ENCODE measurements around the gene RALB.

DNA sequence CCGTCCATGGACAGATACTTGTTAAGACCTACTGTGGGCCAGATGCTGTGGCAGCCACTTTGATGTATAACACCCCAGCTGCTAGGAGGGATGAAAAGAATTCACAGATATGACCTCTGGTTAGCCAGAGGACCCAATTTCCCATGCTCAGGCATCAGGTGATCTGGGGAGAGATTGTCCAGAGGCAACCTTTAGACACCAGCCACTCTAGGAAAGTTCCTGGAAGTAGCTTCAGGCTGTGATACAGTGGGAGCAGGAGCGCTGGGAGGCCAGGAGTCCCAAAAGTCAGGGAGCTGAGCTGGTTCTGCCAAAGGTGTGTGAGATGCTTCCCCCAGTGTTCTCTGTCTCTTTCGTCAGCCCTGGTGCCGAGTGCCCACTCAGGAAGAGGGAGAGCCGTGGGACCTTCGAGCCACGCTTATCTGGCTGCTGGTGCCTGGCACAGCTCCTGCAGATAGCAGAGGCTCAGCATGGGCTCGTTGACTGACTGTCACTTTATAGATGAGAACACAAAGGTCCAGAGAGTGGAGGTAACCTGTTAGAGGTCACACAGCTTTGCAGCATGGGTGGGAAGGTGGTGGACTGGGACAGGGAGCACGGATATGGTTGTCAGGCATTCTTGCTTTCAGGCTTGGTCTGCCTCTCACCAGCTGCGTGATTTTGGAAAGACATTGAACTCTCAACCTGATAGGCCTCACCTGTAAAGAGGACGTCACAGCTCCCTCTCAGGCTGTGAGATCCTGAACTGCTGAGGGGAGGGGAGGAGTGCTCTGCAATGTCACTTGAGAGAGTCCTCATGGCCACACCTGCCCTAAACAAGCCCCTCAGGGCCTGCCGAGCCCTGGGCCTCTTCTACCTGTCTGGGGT is 7.8 kb upstream of the RALB start:
- TF ChIP-seq, protein P1, sequence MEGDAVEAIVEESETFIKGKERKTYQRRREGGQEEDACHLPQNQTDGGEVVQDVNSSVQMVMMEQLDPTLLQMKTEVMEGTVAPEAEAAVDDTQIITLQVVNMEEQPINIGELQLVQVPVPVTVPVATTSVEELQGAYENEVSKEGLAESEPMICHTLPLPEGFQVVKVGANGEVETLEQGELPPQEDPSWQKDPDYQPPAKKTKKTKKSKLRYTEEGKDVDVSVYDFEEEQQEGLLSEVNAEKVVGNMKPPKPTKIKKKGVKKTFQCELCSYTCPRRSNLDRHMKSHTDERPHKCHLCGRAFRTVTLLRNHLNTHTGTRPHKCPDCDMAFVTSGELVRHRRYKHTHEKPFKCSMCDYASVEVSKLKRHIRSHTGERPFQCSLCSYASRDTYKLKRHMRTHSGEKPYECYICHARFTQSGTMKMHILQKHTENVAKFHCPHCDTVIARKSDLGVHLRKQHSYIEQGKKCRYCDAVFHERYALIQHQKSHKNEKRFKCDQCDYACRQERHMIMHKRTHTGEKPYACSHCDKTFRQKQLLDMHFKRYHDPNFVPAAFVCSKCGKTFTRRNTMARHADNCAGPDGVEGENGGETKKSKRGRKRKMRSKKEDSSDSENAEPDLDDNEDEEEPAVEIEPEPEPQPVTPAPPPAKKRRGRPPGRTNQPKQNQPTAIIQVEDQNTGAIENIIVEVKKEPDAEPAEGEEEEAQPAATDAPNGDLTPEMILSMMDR (IDR thresholded peaks at IDR 0.05 in 4 of 5, conservative IDR thresholded peaks at IDR 0.05 in 1 of 5): no peak
- no peak for TF ChIP-seq POLR2A (IDR thresholded peaks at IDR 0.05)
